GM23248 (cell line): ENCODE measurements around the gene VEGFC.

Source experiments
- EZH2 ChIP-seq: fragments of 200-600 bp; sonication (generic); IDR thresholded peaks from 2 replicates; pipeline ENCODE4 v1.6.1; 2018; ENCODE audit warnings: antibody characterized with exemption, mild to moderate bottlenecking; ENCODE audit not compliant: insufficient read depth, poor library complexity, severe bottlenecking
- EZH2phosphoT487 ChIP-seq: fragments of 200-600 bp; sonication (generic); IDR thresholded peaks from 2 replicates; pipeline ENCODE4 v1.6.1; 2018; ENCODE audit warnings: antibody characterized with exemption, moderate library complexity, mild to moderate bottlenecking, low read depth; ENCODE audit not compliant: insufficient read depth

- no peak for TF ChIP-seq EZH2
- TF ChIP-seq EZH2phosphoT487 = no peak
Observed at GRCh38 chr4:176744091-176744490, 48.6 kb downstream of the VEGFC start.
